ENCODE measurements around the gene NCLN. TPM values are rescaled to one million over a fixed set of nuclear protein-coding genes. Genes with fewer than 3 reads are reported as not detected.

The NCLN gene
- total and polyA plus RNA-seq, 9 of the 15 experiments (the other 6 are each of a cell fraction or from before 2014, with no cell fraction given), result 3.8 to 126 (median 39.6) TPM

DNA sequence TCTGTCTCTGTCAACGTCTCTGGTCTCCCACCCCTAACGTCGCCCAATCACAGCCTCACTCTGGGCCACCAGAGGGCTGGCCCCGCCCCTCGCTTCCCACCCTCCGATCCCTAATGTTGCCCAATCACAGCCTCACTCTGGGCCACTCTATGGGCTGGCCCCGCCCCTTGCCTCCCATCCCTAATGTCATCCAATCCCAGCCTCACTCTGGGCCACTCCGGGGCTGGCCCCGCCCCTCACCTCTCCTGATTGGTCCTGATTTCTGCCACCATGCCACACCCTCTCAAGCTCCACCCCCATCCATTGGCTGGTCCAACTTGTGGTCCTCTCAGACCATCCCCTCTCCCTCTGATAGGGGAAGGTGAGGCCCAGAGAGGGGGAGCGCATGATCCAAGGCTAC, 63.7 kb downstream of the NCLN start:
- 0 out of 2 replicates have a peak overlapping the region, but pooled peaks have one; percentile 46 for H3K4me2 ChIP-seq (ENCODE audit: insufficient read depth, low read length)
- H3K4me3 ChIP-seq, result no peak overlapping the region
- 7% methylated on average over 10 of the region's 10 CpGs for WGBS (ENCODE audit: insufficient coverage, low coverage, missing lambda C conversion rate)
- FAIRE-seq (peak; percentile 52), DNase-seq (ENCODE audit: extremely low read depth in 1 of 4, low spot score in 3 of 4) (peak; percentile 78 to 92 (median 84)), ATAC-seq (peak; percentile 99)
- ChIA-PET POLR2A (interaction anchor here (0.5 to 0.7 kb wide), 3 partner anchors 15 to 137 kb away, joined by 3 to 4 read pairs (median 3); no protein-coding TSS in a partner anchor), CTCF (ENCODE audit: low intra/inter-chr PET ratio) (no interaction called here)
- no peak overlapping the region for H3K27ac ChIP-seq (ENCODE audit: extremely low read depth, low read depth, low read length)
- H3K36me3 ChIP-seq (ENCODE audit: control insufficient read depth, insufficient read depth, low read length), result no peaks in the 10 kb centered on the region
- peaks cover 0 to 13% of the 10 kb centered on the region in 2 experiments; a peak in 3 of 5 replicates for H3K27me3 ChIP-seq (ENCODE audit: control insufficient read depth in 2 of 2, insufficient read depth in 2 of 2, low read length in 2 of 2)
- H4K20me1 ChIP-seq (replicated peaks; ENCODE audit: control insufficient read depth, insufficient read depth, low read length), result no peaks in the 10 kb centered on the region
- no peaks in the 10 kb centered on the region for H3K9me1 ChIP-seq (ENCODE audit: control insufficient read depth, insufficient read depth, low read length)
- no TSS peak for BruUV-seq (replicated peaks)
- intact Hi-C loops (cut with micrococcal nuclease) (no loop called here), in situ Hi-C loops (cut with MboI) (no loop called here)
- peaks cover 0 to 9% of the 10 kb centered on the region in 2 experiments; a peak in 3 of 5 replicates for H3K4me1 ChIP-seq (replicated peaks in 1 of 2; ENCODE audit: control insufficient read depth in 2 of 2, insufficient read depth in 2 of 2, low read length in 2 of 2)
- no peak overlapping the region for H3K9ac ChIP-seq (ENCODE audit: insufficient read depth in 1 of 2, low read depth in 2 of 2, low read length in 2 of 2)
- no peak overlapping the region for H2AFZ ChIP-seq (ENCODE audit: low read depth, low read length)
- H3K79me2 ChIP-seq (ENCODE audit: control insufficient read depth, insufficient read depth, low read length), result no peaks in the 10 kb centered on the region
- peaks cover 2% of the 10 kb centered on the region; the same call in 1 of the 2 replicates for H3K9me3 ChIP-seq (replicated peaks; ENCODE audit: control insufficient read depth, insufficient read depth, low read depth, low read length)
- peak; percentile 47; the same call in 1 of the 2 replicates for TF ChIP-seq KLF1 (tag; IDR thresholded peaks at IDR 0.05)
- no peak; the same call in 1 of the 2 replicates for TF ChIP-seq CEBPG (CRISPR knock-in tag; IDR thresholded peaks at IDR 0.05)
- peak in 1 of 2 experiments; percentile 74; a peak in 2 of 4 replicates for TF ChIP-seq CEBPG (tag; conservative IDR thresholded peaks at IDR 0.05 in 1 of 2, IDR thresholded peaks at IDR 0.05 in 1 of 2)
- TF ChIP-seq CBFB (CRISPR knock-in tag; IDR thresholded peaks at IDR 0.05), result no peak
- no peak for TF ChIP-seq ELF2 (CRISPR knock-in tag; IDR thresholded peaks at IDR 0.05)
- TF ChIP-seq, protein P1, sequence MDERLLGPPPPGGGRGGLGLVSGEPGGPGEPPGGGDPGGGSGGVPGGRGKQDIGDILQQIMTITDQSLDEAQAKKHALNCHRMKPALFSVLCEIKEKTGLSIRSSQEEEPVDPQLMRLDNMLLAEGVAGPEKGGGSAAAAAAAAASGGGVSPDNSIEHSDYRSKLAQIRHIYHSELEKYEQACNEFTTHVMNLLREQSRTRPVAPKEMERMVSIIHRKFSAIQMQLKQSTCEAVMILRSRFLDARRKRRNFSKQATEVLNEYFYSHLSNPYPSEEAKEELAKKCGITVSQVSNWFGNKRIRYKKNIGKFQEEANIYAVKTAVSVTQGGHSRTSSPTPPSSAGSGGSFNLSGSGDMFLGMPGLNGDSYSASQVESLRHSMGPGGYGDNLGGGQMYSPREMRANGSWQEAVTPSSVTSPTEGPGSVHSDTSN (CRISPR knock-in tag; IDR thresholded peaks at IDR 0.05; ENCODE audit: low read depth), result no peak
- TF ChIP-seq, protein P1 (tag; conservative IDR thresholded peaks at IDR 0.05; ENCODE audit: low read depth), result peak; percentile 35; the same call in 1 of the 2 replicates
- TF ChIP-seq, protein P2, sequence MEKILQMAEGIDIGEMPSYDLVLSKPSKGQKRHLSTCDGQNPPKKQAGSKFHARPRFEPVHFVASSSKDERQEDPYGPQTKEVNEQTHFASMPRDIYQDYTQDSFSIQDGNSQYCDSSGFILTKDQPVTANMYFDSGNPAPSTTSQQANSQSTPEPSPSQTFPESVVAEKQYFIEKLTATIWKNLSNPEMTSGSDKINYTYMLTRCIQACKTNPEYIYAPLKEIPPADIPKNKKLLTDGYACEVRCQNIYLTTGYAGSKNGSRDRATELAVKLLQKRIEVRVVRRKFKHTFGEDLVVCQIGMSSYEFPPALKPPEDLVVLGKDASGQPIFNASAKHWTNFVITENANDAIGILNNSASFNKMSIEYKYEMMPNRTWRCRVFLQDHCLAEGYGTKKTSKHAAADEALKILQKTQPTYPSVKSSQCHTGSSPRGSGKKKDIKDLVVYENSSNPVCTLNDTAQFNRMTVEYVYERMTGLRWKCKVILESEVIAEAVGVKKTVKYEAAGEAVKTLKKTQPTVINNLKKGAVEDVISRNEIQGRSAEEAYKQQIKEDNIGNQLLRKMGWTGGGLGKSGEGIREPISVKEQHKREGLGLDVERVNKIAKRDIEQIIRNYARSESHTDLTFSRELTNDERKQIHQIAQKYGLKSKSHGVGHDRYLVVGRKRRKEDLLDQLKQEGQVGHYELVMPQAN (IDR thresholded peaks at IDR 0.05; ENCODE audit: borderline replicate concordance), result no peak
- peak; percentile 66 for TF ChIP-seq CEBPB (tag; IDR thresholded peaks at IDR 0.05)
- TF ChIP-seq, protein P3, sequence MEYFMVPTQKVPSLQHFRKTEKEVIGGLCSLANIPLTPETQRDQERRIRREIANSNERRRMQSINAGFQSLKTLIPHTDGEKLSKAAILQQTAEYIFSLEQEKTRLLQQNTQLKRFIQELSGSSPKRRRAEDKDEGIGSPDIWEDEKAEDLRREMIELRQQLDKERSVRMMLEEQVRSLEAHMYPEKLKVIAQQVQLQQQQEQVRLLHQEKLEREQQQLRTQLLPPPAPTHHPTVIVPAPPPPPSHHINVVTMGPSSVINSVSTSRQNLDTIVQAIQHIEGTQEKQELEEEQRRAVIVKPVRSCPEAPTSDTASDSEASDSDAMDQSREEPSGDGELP (CRISPR knock-in tag; IDR thresholded peaks at IDR 0.05; ENCODE audit: borderline replicate concordance), result 0 out of 2 replicates have a peak, but pooled peaks have one; percentile 12
- no peak for TF ChIP-seq XRCC3 (IDR thresholded peaks at IDR 0.05)
- TF ChIP-seq, protein P4, sequence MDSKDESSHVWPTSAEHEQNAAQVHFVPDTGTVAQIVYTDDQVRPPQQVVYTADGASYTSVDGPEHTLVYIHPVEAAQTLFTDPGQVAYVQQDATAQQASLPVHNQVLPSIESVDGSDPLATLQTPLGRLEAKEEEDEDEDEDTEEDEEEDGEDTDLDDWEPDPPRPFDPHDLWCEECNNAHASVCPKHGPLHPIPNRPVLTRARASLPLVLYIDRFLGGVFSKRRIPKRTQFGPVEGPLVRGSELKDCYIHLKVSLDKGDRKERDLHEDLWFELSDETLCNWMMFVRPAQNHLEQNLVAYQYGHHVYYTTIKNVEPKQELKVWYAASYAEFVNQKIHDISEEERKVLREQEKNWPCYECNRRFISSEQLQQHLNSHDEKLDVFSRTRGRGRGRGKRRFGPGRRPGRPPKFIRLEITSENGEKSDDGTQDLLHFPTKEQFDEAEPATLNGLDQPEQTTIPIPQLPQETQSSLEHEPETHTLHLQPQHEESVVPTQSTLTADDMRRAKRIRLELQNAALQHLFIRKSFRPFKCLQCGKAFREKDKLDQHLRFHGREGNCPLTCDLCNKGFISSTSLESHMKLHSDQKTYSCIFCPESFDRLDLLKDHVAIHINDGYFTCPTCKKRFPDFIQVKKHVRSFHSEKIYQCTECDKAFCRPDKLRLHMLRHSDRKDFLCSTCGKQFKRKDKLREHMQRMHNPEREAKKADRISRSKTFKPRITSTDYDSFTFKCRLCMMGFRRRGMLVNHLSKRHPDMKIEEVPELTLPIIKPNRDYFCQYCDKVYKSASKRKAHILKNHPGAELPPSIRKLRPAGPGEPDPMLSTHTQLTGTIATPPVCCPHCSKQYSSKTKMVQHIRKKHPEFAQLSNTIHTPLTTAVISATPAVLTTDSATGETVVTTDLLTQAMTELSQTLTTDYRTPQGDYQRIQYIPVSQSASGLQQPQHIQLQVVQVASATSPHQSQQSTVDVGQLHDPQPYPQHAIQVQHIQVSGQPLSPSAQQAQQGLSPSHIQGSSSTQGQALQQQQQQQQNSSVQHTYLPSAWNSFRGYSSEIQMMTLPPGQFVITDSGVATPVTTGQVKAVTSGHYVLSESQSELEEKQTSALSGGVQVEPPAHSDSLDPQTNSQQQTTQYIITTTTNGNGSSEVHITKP (IDR thresholded peaks at IDR 0.05; ENCODE audit: partially characterized antibody), result no peak
- peak; percentile 28 for TF ChIP-seq SP2 (IDR thresholded peaks at IDR 0.05; ENCODE audit: extremely low read depth, low read depth, low read length, poor library complexity, severe bottlenecking)
